GOT3 (cell line): Measurements from ENCODE around the gene ADK.
"Not testable (repeated sequence)": the region's sequence is repeated elsewhere in the genome, so short reads cannot be mapped to it uniquely, and the experiment has no call there.

ENCODE experiments used
- DNase-seq: peaks from one replicate; lab custom pipeline; 2025; ENCODE audit warnings: mixed read lengths; lab: John Stamatoyannopoulos, UW

ADK gene

DNA sequence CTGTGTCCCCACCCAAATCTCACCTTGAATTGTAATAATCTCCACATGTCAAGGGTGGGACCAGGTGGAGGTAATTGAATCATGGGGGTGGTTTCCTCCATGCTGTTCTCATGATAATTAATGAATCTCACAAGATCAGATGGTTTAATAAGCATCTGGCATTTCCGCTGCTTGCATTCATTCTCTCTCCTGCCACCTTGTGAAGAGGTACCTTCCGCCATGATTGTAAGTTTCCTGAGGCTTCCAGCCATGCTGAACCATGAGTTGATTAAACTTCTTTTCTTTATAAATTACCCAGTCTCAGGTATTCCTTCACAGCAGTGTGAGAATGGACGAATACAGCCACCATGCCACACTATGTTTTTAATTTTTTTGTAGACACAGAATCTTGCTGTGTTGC lies 345.3 kb downstream of the ADK start:
- not testable (repeated sequence) for DNase-seq

DNA sequence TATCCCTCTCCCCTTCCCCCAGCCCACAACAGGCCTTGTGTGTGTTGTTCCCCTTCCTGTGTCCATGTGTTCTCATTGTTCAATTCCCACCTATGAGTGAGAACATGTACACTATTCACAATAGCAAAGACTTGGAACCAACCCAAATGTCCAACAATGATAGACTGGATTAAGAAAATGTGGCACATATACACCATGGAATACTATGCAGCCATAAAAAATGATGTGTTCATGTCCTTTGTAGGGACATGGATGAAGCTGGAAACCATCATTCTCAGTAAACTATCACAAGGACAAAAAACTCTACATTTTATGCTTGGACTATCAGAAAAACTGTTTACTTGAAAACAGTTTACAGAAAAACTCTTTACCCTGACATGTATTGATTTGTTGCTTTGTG lies 347.6 kb downstream of the ADK start:
- DNase-seq, result not testable (repeated sequence)

DNA sequence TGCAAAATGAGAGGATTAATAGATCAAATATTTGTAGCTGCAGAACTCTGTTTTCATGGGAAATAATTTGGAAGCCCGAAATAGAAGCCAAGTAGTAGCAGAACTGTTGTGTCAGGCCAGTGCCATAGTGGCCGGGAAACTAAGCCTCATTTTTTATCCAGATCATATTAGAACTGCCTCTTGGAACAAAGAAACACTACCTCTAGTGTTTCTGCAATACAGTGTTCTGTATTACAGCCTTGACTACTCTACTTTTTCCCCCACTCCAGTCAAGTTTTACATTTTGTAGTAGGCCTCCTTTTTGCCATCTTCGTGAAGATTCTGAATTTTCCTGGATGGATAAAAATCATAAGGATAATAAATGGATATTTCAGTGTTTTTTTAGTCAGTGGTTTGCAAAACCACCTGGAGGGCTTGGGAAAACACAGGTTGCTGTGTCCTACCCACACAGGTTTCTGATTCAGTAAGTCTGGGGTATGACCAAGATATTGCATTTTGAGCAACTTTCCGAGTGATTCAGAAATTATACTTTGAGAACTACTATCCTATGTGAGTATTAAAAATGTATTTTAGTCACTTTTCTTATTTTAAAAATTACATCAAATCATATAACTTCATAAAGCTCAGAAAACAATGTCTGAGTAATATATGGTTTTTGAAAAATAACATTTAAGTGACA lies 349.1 kb downstream of the ADK start:
- DNase-seq, result no peak

DNA sequence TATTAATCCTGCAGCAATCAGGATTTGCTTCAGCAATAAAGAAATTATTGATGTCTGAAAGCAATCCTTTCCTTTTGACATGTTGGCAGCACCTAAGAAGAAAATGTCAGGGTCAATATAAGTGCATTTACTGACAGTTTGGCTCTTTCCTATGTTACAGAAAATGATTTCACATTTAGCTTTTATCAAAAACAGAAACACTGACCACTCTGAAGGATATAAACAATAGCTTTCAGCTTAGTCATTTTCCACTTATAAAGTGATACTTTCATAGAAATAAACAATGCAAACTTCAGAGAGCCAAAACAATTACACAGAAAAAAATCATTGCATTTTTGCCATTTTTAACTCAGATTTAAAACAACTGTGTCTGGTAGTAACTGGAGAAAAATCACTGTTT lies 349.8 kb downstream of the ADK start:
- DNase-seq, result no peak

DNA sequence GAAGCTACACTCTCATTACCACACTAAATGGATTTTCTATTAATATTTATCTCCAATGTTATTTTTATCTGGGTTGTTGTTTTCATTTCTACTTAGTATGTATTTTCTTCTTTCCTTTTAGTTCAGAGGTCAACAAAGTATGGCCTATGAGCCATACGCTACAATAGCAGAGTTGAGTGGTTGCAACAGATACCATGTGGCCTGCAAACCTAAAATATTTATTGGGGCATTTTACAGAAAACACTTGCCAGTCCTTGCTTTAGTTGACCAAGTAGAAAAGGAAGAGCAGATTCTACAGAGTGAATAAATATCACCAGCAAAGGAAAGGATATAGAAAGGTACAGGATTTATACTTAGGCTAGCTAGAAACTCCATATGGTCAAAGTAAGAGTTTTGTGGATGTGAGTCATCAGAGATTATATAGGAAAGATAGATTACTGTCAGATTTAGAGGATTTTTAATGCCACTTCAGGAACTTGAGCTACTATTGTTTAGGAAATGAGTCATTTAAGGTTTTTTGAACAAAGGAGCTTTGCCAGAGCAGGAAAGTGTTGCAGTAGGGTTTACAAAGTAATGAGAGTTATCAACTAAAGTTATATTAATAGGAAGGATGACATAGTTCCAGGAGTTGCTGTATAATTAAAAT lies 352.1 kb downstream of the ADK start:
- DNase-seq, result no peak

DNA sequence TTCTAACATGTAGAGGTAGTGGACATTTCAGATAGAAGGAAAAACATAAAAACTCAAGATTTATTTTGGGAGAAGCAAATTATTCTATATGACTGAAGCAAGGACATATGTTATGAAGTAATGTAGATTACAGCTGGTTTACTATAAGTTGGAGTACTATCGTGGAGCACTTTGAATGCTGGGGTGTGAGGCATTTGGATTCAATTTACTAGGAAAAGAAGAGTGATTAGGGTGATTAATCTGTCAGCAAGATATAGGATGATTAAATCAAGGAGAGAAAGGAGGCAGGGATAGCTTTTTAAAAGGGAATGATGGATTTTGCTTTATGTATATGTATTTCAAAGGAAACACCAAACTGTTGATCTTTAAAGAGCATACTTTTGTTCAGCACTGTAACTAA lies 356.9 kb downstream of the ADK start:
- DNase-seq, result no peak

DNA sequence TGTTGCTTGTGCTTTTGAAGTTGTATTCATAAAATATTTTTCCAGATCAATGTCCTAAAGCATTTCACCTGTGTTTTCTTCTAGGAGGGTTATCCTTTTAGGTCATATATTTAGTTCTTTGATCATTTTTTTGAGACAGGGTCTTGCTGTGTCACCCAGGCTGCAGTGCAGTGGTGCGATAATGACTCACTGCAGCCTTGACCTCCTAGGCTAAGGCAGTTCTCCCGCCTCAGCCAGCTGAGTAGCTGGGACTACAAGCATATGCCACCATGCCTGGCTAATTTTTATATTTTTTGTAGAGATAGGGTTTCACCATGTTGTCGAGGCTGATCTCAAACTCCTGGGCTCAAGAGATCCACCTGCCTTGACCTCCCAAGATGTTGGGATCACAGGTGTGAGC lies 359.6 kb downstream of the ADK start:
- DNase-seq, result no peak

DNA sequence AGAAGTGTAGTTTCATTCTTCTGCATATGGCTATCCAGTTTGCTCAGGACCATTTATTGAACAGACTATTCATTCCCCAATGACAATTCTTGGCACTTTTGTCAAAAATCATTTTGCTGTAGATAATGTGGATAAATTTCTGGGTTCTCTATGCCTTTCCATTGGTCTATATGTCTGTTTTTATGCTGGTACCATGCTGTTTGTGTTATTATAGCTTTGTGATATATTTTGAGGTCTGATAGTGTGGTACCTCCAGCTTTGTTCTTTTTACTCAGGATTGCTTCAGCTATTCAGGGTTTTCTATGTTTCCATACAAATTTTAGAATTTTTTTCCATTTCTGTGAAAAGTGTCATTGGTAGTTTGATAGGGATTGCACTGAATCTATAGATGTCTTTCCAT lies 360.0 kb downstream of the ADK start:
- DNase-seq, result no peak

DNA sequence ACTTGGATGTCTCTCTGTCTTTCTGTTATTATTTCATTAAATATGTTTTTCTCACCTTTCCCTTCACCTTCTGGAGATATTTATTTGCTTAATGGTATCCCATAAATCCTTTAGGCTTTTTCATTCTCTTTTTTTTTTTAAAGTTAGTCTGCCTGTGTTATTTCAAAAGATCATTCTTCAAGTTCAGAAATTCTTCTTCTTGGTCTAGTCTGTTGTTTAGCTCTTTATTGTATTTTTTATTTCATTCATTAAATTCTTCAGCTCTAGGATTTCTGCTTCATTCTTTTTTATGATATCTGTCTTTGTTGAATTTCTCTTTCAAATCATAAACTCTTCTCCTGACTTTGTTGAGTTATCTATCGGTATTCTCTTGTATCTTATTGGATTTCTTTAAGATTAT lies 363.3 kb downstream of the ADK start:
- DNase-seq, result no peak

DNA sequence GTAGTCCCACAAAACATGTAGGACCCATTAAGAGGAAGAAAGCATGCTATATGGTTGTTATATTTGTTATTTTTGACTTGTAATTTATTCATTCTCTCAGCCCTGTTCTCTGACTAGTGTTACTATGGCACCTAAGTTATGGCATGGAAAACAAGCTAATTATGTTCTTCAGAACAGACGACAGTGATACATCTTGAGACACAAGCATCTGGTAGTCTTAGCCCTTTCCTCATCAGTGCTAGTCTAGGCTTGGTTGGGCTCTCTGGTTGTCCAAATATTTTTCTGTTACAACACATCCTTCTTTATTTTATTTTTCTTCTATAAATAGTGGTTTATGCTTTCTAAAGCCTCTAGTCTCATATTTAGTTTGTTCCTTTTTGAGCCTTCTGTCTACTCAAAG lies 367.0 kb downstream of the ADK start:
- DNase-seq, result no peak

DNA sequence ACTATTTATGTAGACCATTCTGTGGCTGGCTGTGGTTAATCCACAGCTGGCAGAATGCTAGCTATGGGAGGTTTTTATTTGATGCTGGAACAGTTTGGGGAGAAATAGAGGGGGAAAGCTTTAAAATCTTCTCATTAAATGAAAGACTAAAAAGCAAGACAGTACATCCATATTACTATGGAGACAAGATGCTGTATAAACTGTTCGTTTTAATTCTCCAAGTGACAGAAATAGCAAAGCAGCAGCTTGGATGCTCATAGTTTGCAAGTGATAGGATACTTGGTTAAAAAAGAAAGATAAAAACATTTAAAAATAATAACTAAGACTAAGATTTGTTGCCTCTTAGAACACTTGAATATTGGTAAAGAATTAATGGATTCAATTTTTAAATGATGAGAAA lies 370.5 kb downstream of the ADK start:
- no peak for DNase-seq

DNA sequence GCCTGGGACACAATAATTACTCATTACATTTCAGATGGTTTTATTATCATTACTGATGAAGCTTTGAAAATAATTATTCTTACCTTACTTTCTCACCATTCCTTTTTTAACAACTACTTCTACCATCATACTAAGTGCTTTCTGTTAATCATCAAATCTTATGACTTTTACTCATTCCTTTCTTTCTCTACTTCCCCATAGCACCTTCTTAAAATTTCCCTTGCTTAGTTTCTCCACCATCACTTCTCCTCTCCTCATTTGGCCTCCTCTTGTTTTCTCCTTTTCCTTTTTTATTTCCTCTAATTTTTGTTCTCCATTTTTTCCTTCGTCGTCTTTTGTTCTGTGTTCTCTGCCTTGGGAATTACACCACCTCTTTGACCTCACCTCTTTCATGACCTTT lies 372.2 kb downstream of the ADK start:
- no peak for DNase-seq

DNA sequence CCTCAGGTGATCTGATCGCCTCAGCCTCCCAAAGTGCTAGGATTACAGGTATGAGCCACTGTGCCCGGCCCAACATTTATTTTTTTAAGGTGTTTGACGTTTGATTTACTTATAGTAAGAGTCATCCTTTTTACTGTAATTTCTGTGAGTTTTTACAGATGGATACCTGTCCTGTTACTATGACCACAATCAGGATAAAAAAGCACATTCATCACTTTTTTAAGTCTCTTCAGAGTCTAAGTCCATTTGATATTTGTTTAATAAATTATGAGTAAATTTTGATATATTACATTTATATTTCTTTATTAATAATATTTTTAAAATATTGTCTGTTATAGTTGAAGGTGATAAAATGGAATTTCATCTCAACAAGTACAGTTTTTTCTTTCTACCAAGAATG lies 374.9 kb downstream of the ADK start:
- no peak for DNase-seq

DNA sequence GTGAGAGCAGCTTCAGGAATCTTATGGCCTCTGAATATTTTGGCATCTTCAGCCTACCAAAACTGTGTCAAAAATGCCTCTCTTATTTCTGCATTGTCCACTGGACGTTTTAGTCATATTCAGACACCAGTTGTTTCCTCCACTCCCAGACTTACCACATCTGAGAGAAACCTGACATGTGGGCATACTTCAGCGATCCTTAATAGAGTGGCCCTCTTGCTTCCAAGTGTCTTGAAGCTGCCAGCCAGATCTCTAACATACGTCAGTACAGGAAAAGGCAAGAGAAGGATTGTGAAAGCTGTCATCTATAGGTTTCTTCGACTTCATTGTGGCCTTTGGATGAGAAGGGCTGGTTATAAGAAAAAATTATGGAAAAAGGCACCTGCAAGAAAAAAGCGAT lies 376.6 kb downstream of the ADK start:
- not testable (repeated sequence) for DNase-seq

DNA sequence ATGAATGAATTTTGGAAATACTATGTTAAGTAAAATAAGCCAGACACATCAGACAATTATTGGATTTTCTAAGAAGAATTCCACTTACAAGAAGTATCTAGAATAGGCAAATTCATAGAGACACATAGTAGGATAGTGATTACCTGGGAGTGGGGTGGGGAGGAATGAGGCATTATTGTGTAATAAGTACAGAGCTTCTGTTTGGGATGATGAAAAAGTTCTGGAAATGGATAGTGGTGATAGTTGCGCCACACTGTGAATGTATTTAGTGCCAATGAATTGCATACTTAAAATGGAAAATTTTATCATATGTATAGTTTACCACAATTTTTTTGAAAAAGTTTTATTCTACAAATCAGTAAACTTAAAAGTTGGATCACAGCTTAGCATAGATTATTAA lies 378.2 kb downstream of the ADK start:
- DNase-seq, result no peak

DNA sequence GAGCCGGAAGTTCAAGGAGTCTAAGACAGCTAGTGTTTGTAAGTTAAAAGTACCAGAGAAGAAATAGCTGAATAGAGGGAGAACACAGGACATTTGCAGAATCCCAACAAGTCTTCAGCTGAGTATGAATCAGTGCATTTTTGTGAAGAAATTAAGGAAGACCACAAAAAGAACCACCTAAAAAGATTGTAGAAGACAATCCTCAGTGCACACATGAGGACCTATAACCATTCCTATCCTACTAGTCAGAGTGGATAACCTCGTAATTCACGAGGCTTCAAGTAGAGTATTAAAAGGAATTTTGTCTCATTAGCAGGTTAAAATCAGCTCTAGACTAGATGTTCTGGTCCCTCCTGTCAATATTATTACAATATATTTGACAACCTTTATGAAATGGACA lies 380.0 kb downstream of the ADK start:
- DNase-seq, result no peak

DNA sequence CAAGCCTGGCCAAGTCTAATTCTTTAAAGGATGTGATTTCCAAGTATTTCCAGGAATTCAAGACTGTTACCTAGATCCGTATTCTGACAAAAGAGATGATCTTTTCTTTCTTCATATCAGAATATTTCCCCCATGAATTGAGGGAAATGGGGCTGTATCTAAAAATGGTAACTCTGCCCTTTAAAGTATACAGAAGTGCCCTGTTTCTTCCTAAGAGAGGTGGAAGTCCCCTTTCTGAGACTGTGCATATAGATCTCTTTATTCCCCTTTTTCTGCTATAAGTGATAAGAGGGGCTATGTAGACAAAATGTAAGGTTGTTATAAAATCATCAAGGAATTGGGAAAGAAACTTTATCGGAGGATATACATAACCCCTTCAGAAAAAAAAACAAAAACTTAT lies 388.3 kb downstream of the ADK start:
- DNase-seq, result no peak

DNA sequence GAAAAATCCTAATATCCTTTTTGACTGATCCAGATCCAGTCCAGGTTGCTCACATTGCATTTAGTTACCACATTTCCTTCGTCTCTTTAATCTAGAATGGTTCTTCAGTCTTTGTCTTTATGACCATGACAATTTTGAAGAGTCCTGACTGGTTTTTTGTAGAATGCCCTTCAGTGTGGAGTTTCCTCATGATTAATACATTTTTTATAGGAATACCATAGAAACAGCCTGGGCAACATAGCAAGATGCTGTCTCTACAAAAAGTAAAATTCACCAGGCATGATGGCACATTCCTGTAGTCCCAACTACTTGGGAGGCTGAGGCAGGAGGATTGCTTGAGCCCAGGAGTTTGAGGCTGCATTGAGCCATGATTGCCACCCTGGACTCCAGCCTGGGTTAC lies 390.4 kb downstream of the ADK start:
- DNase-seq, result no peak

DNA sequence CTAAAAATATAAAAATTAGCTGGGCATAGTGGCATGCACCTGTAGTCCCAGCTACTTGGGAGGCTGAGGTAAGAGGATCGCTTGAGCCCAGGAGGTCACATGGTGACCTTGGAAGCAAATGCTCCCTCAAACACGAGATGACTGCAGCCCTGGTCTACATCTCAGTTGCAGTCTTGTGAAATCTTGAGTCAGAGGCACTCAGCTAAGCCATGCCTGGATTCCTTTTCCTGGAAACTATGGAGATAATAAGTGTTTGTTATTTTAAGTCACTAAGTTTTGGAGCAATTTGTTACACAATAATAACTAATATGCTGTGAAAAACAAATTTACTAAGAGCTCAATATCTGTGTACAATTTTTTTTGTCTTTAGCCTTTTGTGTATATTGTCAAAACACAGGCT lies 391.1 kb downstream of the ADK start:
- no peak for DNase-seq

DNA sequence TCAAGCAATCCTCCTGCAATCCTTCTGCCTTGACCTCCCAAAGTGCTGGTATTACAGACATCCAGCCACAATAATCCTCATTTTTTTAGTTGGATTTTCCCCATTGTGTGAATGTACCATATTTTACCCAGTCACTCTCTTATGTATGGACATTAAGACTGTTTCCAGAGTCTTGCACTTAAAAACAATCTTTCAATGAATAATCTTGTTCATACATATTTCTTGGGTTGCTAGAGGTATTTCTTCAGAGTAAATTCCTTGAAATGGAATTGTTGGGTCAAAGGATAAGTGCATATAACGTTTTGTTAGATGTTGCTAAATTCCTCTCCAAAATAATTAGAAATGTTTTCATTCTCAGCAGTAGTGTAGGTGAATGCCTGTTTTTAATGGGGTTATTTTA lies 392.3 kb downstream of the ADK start:
- no peak for DNase-seq

DNA sequence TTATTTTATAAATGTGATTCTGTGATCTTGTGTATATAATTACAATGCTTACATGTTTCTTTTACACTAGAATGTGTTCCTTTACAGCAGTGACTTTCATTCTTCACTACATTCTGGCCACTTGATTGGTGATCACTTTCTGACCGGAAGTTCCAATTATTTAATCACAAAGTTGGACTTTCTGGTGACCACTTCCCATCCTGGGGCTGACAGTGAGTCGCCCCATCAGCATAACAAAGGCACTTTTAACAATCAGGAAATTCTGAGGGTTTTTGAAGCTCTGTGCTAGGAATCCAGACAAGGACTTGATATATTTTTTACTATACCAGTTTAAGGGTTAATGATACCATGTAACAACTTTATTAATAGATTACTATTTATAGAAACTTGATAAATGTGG lies 393.1 kb downstream of the ADK start:
- DNase-seq, result no peak

DNA sequence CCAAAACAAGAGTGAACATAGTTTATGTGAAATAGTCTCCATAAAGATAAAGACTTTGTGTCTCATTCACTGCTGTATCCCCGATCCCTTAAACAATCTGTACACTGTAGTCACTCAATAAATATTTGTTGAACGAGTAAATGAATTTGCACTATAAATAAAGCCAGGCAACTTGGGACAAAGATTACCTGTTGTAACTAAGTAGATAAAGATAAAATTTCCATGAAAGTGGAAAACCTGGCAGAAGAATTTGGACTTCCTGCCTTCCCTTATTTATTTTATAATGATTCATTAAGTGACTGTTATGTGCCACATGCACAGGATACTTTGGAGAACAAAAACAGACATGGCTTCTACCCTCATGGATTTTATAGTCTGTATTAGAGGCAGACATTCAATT lies 397.7 kb downstream of the ADK start:
- DNase-seq, result no peak

DNA sequence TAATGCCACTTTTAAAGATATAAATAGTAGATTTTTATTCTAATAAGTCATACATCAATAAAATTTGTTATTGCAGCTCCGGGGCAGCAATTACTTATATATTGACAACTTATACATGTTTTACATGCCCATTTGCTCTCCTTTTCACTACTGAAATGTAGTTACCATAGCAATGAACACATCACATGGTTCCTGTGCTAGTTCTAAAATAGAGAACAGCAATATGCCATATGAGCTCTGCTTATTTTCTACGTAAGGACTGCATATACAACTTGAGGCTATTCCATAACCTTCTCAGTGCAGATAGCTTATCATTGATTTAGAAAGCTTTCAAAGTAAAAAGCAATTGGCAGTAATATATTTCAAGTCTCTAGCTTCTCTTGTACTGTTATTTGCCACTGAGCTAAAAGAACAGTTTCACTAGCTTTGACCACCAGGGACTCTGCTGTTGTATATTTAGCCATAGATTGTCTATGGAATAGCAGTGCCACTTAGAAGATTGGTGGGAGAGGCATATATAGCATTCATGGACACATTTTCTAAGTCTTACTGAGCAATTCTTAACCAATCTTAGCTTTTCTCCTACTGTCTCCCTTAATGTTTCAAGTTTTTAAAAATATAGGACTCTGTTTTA lies 405.2 kb downstream of the ADK start:
- no peak for DNase-seq

DNA sequence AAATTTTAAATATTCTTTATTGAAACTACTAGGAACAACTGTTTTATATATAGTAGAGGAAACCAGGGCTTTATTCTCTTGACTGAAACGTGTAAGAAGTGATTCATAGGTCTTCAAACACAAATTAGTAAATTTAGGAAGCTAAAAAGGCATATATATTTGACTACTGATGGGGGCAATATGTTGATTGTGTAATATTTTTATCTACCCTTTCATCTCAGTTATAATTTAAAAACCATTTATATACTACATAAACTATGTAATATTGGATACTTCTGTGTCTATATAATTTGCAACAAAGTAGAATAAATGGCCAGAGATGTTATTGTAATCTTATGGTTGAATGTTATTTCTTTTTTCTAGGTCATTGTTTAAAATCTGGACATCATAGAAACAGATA lies 406.1 kb downstream of the ADK start:
- DNase-seq, result no peak
